Panc1 (cell line): Measurements from ENCODE around the gene MAPK10. TPM values are rescaled to one million over a fixed set of nuclear protein-coding genes. Genes with fewer than 3 reads are reported as not detected.

ENCODE experiments used
- ATAC-seq: fragments of 200-7000 bp; cut with Tn5 transposase; 2 replicates; pipeline ENCODE4 v1.9.1; 2020; ENCODE audit warnings: mild to moderate bottlenecking, moderate library complexity
- BruUV-seq: library from RNA; stranded (reverse); fragments of 400-500 nt; replicated peaks from 2 replicates; lab custom pipeline; 2021; lab: Mats Ljungman, UMichigan
- CTCF ChIA-PET: fragments of 300-600 bp; sonication (Branson Sonifier 250); formaldehyde crosslinking; loops from one replicate; lab custom pipeline; 2022; ENCODE audit warnings: antibody characterized with exemption; lab: Charles Lee
- POLR2A ChIA-PET: fragments of 300-600 bp; sonication (Branson Sonifier 250); formaldehyde crosslinking; loops from one replicate; lab custom pipeline; 2022; ENCODE audit warnings: antibody characterized with exemption; lab: Charles Lee
- DNase-seq: peaks from one replicate; pipeline ENCODE4 v3.0.0-alpha.2; 2010; ENCODE audit warnings: low read depth, low spot score
- H3K27ac ChIP-seq: 2 replicates; pipeline ENCODE4 v1.5.1; 2011; ENCODE audit warnings: mild to moderate bottlenecking, low read length, inconsistent platforms
- H3K27me3 ChIP-seq: fragments of 200-500 bp; sonication (Bioruptor generic); 2 replicates; pipeline ENCODE4 v1.6.0; 2014; ENCODE audit warnings: low read length, inconsistent platforms; ENCODE audit not compliant: control insufficient read depth, insufficient read depth
- H3K36me3 ChIP-seq: fragments of 200-500 bp; sonication (Bioruptor generic); 2 replicates; pipeline ENCODE4 v1.5.1; 2014; ENCODE audit warnings: inconsistent platforms, mild to moderate bottlenecking, low read length, moderate library complexity; ENCODE audit not compliant: control insufficient read depth, insufficient read depth
- H3K4me1 ChIP-seq: 2 replicates; pipeline ENCODE4 v1.5.1; 2011; ENCODE audit warnings: inconsistent platforms, mild to moderate bottlenecking, low read length, moderate library complexity; ENCODE audit not compliant: control insufficient read depth, insufficient read depth
- H3K4me3 ChIP-seq, 2 experiments: 2 replicates each; pipeline ENCODE4 v1.5.1; 2011 to 2012; ENCODE audit warnings: low read depth in 2 of 2, low read length in 2 of 2, mild to moderate bottlenecking in 2 of 2, inconsistent platforms in 1 of 2, moderate library complexity in 1 of 2
- H3K9me3 ChIP-seq: fragments of 200-500 bp; sonication (Bioruptor generic); 2 replicates; pipeline ENCODE4 v1.5.1; 2014; ENCODE audit warnings: low read depth, mild to moderate bottlenecking, inconsistent platforms, low read length, moderate library complexity; ENCODE audit not compliant: control insufficient read depth, insufficient read depth
- POLR2AphosphoS5 ChIP-seq: IDR thresholded peaks from 2 replicates; pipeline ENCODE4 v1.6.1; 2012; ENCODE audit warnings: mild to moderate bottlenecking, low read depth, low read length, moderate library complexity
- SIN3A ChIP-seq: IDR thresholded peaks from 2 replicates; pipeline ENCODE4 v1.6.1; 2012; ENCODE audit warnings: low read depth, mild to moderate bottlenecking, low read length, moderate library complexity, borderline replicate concordance; ENCODE audit not compliant: insufficient read depth
- TCF7L2 ChIP-seq: IDR thresholded peaks from 2 replicates; pipeline ENCODE4 v1.6.1; 2011; ENCODE audit warnings: mild to moderate bottlenecking, low read depth, low read length, inconsistent platforms
- in situ Hi-C: cut with HindIII; loops from 2 replicates; pipeline ENCODE4 v1.10.0; 2016; ENCODE audit warnings: low sequenced_read_pairs, low pct_unique_long_range_greater_than_20kb
- intact Hi-C: fragments of 100-400 bp; cut with micrococcal nuclease; formaldehyde crosslinking; loops from one replicate; pipeline ENCODE4 v1.10.0; 2022; ENCODE audit not compliant: unreplicated experiment
- total RNA-seq: library from RNA; stranded (reverse); gene quantifications from one replicate; pipeline ENCODE4 v1.2.1, GENCODE V29; 2021; ENCODE audit not compliant: unreplicated experiment
- TF ChIP-seq, protein P1 (sequence below): fragments of 450-650 bp; IDR thresholded peaks from 2 replicates; pipeline ENCODE4 v1.5.1; 2017; ENCODE audit warnings: mild to moderate bottlenecking
- TF ChIP-seq, protein P2 (sequence below), 2 experiments: IDR thresholded peaks; 2 replicates each; pipeline ENCODE4 v1.6.1; 2011 to 2012; ENCODE audit warnings: low read depth in 2 of 2, control low read depth in 1 of 2, low read length in 1 of 2, mild to moderate bottlenecking in 1 of 2, moderate library complexity in 1 of 2; ENCODE audit not compliant: insufficient read depth in 1 of 2

Gene MAPK10
- total RNA-seq, 1 experiment from 2014 or later = 0.85 TPM

DNA sequence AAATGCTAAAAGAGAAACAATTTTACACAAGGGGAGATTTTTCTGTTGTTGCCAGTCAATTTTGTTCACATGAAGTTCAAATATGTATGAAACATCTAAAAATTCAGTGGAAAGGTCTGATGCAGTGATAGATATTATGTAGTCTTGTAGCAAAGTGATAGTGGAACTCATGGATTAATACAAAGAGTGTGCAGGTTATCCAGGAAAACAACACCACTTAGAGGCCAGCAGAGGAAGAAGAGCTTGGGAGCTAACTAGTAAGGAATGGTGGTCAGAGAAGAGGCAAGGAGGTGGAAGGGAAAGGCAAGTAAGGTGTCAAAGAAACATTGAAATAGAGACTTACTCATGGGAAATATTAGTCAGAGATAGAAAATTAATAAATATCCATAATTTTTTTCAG is 395.6 kb downstream of the MAPK10 start:
- no peak for ATAC-seq
- Histone ChIP-seq H3K27me3 (no peaks in the 10 kb centered on the region), H3K27ac (no peak overlapping the region), H3K9me3 (no peaks in the 10 kb centered on the region), H3K36me3 (no peaks in the 10 kb centered on the region; the same call in 1 of the 2 replicates), H3K4me3 (no peak overlapping the region), H3K4me1 (no peaks in the 10 kb centered on the region; the same call in 1 of the 2 replicates)
- no peak for DNase-seq
- in situ Hi-C loops (no loop called here), intact Hi-C loops (loop anchor here (10.0 kb wide), 1 partner anchor 879 kb away; no protein-coding TSS in a partner anchor)
- ChIA-PET POLR2A (no interaction called here), CTCF (interaction anchor here (0.6 kb wide), 1 partner anchor 8 kb away, joined by 4 read pairs; no protein-coding TSS in a partner anchor)
- no TSS peak for BruUV-seq
- TF ChIP-seq TCF7L2 = no peak
- TF ChIP-seq, protein P1, sequence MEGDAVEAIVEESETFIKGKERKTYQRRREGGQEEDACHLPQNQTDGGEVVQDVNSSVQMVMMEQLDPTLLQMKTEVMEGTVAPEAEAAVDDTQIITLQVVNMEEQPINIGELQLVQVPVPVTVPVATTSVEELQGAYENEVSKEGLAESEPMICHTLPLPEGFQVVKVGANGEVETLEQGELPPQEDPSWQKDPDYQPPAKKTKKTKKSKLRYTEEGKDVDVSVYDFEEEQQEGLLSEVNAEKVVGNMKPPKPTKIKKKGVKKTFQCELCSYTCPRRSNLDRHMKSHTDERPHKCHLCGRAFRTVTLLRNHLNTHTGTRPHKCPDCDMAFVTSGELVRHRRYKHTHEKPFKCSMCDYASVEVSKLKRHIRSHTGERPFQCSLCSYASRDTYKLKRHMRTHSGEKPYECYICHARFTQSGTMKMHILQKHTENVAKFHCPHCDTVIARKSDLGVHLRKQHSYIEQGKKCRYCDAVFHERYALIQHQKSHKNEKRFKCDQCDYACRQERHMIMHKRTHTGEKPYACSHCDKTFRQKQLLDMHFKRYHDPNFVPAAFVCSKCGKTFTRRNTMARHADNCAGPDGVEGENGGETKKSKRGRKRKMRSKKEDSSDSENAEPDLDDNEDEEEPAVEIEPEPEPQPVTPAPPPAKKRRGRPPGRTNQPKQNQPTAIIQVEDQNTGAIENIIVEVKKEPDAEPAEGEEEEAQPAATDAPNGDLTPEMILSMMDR = no peak; the same call in 1 of the 2 replicates
- TF ChIP-seq SIN3A = no peak
- TF ChIP-seq POLR2AphosphoS5 = no peak
- TF ChIP-seq, protein P2, sequence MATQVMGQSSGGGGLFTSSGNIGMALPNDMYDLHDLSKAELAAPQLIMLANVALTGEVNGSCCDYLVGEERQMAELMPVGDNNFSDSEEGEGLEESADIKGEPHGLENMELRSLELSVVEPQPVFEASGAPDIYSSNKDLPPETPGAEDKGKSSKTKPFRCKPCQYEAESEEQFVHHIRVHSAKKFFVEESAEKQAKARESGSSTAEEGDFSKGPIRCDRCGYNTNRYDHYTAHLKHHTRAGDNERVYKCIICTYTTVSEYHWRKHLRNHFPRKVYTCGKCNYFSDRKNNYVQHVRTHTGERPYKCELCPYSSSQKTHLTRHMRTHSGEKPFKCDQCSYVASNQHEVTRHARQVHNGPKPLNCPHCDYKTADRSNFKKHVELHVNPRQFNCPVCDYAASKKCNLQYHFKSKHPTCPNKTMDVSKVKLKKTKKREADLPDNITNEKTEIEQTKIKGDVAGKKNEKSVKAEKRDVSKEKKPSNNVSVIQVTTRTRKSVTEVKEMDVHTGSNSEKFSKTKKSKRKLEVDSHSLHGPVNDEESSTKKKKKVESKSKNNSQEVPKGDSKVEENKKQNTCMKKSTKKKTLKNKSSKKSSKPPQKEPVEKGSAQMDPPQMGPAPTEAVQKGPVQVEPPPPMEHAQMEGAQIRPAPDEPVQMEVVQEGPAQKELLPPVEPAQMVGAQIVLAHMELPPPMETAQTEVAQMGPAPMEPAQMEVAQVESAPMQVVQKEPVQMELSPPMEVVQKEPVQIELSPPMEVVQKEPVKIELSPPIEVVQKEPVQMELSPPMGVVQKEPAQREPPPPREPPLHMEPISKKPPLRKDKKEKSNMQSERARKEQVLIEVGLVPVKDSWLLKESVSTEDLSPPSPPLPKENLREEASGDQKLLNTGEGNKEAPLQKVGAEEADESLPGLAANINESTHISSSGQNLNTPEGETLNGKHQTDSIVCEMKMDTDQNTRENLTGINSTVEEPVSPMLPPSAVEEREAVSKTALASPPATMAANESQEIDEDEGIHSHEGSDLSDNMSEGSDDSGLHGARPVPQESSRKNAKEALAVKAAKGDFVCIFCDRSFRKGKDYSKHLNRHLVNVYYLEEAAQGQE (IDR thresholded peaks at IDR 0.05; ENCODE audit: insufficient read depth in 1 of 2, low read depth in 2 of 2, low read length in 1 of 2) = no peak

DNA sequence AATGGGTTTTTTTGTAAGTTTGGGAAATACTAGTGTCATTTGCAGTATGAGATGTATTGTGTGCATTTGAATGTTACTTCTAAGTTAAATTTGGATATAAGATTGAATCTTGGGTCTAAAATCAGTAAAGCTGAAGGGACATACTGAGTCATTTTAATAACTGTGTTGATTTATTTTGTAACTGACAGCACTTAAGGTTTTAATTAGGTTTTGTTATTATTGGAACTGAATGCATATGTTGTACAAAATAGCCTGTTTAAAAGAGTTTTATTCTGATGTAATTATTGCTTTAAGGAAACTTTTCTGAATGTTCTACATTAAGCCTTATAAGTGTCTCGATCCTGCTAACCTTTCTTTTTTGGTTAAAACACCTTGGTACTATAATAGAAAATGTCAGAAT is 396.6 kb downstream of the MAPK10 start:
- intact Hi-C loops (loop anchor here (10.0 kb wide), 1 partner anchor 878 kb away; no protein-coding TSS in a partner anchor), in situ Hi-C loops (no loop called here)
- H3K4me3 ChIP-seq = no peak overlapping the region
- TF ChIP-seq TCF7L2 = no peak
- TF ChIP-seq, protein P2 (IDR thresholded peaks at IDR 0.05; ENCODE audit: insufficient read depth in 1 of 2, low read depth in 2 of 2, low read length in 1 of 2) = no peak
- TF ChIP-seq POLR2AphosphoS5 = no peak
- TF ChIP-seq SIN3A = no peak
- TF ChIP-seq, protein P1 = no peak
- CTCF ChIA-PET = no interaction called here
- H3K27ac ChIP-seq = no peak overlapping the region
- POLR2A ChIA-PET = no interaction called here
- no peaks in the 10 kb centered on the region; the same call in 1 of the 2 replicates for H3K36me3 ChIP-seq
- no peak for DNase-seq
- no TSS peak for BruUV-seq
- H3K27me3 ChIP-seq = no peaks in the 10 kb centered on the region
- no peaks in the 10 kb centered on the region for H3K9me3 ChIP-seq
- H3K4me1 ChIP-seq = no peaks in the 10 kb centered on the region; the same call in 1 of the 2 replicates
- ATAC-seq = no peak
